ENCODE results near the gene TRABD2B. TPM values are rescaled to one million over a fixed set of nuclear protein-coding genes. Genes with fewer than 3 reads are reported as not detected.

TRABD2B gene
- total RNA-seq, 3 donors from 2014 or later, result 1.4 to 3.7 (median 2.3) TPM

GRCh38 chr1:47926461-47926999 lies 70.7 kb downstream of the TRABD2B start:
- Histone ChIP-seq H3K27ac (peak overlapping the region in 1 of 2 donors; percentile 1), H3K4me3 (no peak overlapping the region), H3K36me3 (no peaks in the 10 kb centered on the region), H3K4me1 (no peaks in the 10 kb centered on the region), H3K9me3 (no peaks in the 10 kb centered on the region), H3K27me3 (no peaks in the 10 kb centered on the region)
- intact Hi-C loops (cut with DNase I; ENCODE audit: low total_unique reads), result no loop called here
- no peak for DNase-seq (ENCODE audit: low spot score in 2 of 2)
- TF ChIP-seq POLR2A (IDR thresholded peaks at IDR 0.05) (no peak), CTCF (IDR thresholded peaks at IDR 0.05) (no peak), POLR2AphosphoS5 (IDR thresholded peaks at IDR 0.05) (no peak)

GRCh38 chr1:47924270-47925048 lies 72.7 kb downstream of the TRABD2B start:
- no peak overlapping the region for H3K27ac ChIP-seq
- intact Hi-C loops (cut with DNase I; ENCODE audit: low total_unique reads), result no loop called here
- no peak for DNase-seq (ENCODE audit: low spot score in 2 of 2)
- no peaks in the 10 kb centered on the region for H3K36me3 ChIP-seq
- H3K27me3 ChIP-seq, result no peaks in the 10 kb centered on the region
- H3K4me1 ChIP-seq, result no peaks in the 10 kb centered on the region
- H3K9me3 ChIP-seq, result no peaks in the 10 kb centered on the region
- H3K4me3 ChIP-seq, result no peak overlapping the region
- TF ChIP-seq POLR2A (IDR thresholded peaks at IDR 0.05) (no peak), POLR2AphosphoS5 (IDR thresholded peaks at IDR 0.05) (no peak), CTCF (IDR thresholded peaks at IDR 0.05) (no peak)

GRCh38 chr1:47921935-47922415 lies 75.2 kb downstream of the TRABD2B start:
- no peaks in the 10 kb centered on the region for H3K36me3 ChIP-seq
- no peak for DNase-seq (ENCODE audit: low spot score in 2 of 2)
- H3K27me3 ChIP-seq, result no peaks in the 10 kb centered on the region
- TF ChIP-seq POLR2AphosphoS5 (IDR thresholded peaks at IDR 0.05) (no peak), CTCF (IDR thresholded peaks at IDR 0.05) (no peak), POLR2A (IDR thresholded peaks at IDR 0.05) (no peak)
- H3K4me3 ChIP-seq, result no peak overlapping the region
- H3K9me3 ChIP-seq, result no peaks in the 10 kb centered on the region
- intact Hi-C loops (cut with DNase I; ENCODE audit: low total_unique reads), result no loop called here
- H3K27ac ChIP-seq, result no peak overlapping the region
- H3K4me1 ChIP-seq, result no peaks in the 10 kb centered on the region

DNA sequence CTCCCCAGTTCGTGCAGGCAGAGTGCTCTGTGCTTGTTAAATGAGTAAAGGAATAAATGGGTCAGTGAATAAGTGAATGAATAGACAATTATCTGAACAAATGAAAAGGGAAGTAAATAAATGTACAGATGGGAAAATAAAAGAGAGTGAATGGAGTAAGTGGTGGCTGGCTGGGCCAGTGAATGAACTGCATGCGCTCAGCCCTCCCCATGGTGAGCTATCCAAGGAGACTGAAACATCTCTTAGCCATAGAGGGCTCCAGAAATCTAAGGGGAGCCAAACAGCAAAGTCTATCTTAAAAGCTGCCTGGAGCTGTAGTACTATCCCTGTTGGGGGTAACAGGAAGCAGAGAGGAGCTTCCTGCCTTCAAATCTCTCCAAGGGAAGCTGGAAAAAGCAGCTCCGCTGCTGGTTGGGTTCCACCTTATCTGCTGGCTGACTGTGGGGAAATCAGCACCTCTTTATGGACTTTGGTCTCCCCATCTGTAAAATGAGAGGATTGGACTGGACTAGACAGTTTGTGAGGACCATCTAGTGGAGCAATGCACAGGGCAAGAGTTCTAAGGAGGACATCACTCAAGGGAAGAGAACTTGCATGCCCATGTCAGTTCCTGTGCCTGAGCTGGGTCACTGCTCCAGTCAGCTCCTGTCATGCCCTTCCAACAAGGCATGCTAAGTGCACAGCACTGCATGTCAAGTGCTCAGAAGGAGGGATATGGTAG lies 77.9 kb downstream of the TRABD2B start:
- H3K27ac ChIP-seq, result no peak overlapping the region
- no peaks in the 10 kb centered on the region for H3K4me1 ChIP-seq
- TF ChIP-seq CTCF (IDR thresholded peaks at IDR 0.05) (no peak), POLR2AphosphoS5 (IDR thresholded peaks at IDR 0.05) (no peak), POLR2A (IDR thresholded peaks at IDR 0.05) (no peak)
- DNase-seq (ENCODE audit: low spot score in 2 of 2), result no peak
- H3K27me3 ChIP-seq, result no peaks in the 10 kb centered on the region
- no peaks in the 10 kb centered on the region for H3K36me3 ChIP-seq
- H3K9me3 ChIP-seq, result no peaks in the 10 kb centered on the region
- intact Hi-C loops (cut with DNase I; ENCODE audit: low total_unique reads), result no loop called here
- no peak overlapping the region for H3K4me3 ChIP-seq

Measured in breast epithelium (tissue), 4 donors.